HG03432 (cell line): ENCODE measurements around the gene ANGEL2.
"Not testable (repeated sequence)": the region's sequence is repeated elsewhere in the genome, so short reads cannot be mapped to it uniquely, and the experiment has no call there.

Experiments used
- ATAC-seq: cut with Tn5 transposase; IDR thresholded peaks from one replicate; pipeline ENCODE4 v1.9.1; 2021; ENCODE audit warnings: mild to moderate bottlenecking, moderate library complexity; ENCODE audit not compliant: unreplicated experiment

ANGEL2 gene

DNA sequence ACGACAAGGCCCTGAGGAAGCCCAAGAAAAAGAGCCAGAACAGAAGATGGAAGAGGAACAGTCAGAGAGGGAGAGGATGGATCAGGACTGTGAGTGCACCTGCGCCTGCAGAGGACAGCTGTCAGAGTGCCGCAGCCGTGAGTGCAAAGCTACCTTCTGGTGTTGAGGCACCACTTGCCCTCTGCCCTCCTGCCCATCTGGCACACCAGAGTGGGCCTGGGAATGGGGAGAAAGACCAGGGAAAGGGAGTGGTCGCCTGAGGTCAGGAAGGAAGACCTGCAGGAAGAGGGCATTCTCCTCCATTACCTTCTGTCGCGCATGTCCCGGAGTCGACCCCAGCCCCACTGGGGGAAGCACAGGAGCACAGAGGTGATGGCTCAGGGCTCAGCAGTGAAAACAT, 39.1 kb downstream of the ANGEL2 start:
- ATAC-seq, result no peak

DNA sequence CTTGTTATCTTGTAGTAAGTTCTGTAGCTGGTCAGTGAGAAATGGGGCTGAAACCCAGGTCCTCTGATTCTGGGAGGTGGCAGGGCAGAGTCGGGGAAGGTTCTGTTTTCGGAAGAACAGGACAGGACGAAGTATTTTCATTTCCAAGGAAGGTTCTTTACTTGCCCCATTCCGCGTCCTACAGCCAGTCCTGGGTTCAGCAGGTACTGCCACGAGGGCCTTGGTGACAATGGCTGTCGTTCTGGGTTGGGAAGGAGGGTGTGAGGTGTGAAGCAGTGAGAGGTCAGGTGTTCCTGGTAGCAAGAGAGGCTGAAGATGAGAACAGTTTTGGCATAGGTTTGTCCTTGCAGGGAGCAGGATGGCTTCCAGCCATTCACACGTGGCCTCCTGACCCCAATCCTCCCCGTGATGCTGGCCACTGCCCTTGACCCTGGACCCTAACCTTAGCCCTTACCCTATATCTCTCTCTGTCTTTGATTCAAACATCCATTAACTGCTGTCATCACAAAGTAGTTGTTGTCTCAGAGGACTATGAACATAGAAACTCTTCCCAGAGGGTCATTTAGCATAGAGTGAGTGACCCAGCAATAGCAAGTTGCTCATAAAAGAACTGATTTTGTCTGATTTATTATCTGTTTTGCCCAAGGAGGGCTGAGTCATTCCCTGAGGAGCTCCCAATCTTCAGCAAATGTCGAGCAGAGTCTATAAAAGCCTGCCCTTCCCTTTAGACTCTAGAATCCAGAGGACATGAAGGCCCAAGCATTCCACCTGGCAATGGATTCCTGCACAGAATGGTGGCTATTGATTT, 40.4 kb downstream of the ANGEL2 start:
- ATAC-seq, result no peak

DNA sequence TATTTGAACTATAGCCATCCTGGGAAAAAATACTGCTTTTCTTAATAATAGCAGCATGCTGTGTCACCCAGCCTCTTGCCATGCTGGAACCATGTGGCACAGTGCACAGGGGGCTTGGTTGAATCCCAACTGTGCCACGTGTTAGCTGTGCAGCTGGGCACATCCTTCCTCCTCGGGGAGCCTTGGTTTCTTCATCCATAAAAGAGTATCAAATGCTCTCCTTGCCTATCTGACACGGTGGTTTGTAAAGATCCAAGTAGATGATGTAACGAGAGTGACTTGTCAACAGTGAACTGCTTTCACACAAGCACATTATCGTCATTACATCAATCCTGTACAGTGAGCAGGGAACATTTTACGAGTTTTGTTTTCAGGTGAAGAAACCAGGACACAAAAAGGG, 41.0 kb downstream of the ANGEL2 start:
- ATAC-seq, result no peak

DNA sequence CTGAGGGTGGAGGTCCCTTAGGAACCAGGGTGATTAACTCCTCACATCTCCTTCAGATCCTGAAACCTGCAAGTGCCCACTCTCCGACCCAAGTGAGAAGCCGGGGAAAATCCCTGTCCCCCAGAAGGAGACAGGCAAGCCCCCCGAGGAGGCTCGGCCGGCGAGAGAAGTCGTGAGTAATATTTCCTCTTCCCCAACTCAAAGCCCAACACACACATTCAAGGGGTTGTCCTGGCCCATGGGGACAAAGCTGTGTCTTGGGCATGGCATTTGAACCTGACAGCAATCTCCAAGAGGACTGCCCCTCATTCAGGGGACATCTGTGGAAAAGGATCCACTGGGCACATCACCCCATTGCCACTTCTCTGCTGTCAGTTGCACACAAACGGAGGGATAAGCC, 41.8 kb downstream of the ANGEL2 start:
- no peak for ATAC-seq

DNA sequence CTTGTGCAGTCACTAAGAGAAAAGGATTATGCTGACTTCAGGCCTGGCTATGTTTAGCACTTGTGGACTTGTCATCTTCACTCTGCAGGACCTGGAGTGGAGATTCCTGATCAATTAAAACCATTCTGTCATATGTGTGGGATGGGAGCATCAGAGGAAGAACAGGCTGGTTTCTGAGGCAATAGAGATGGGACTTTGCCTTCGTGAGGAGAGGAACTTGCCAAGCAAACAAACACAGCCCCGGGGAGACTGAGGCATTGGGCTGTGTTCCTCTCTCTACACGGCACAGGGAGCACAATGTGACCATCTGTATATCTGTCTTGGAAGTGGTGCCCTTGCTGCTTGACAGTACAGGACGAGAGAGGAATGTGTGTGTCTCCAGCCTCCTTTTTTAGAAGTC, 42.2 kb downstream of the ANGEL2 start:
- ATAC-seq, result no peak

DNA sequence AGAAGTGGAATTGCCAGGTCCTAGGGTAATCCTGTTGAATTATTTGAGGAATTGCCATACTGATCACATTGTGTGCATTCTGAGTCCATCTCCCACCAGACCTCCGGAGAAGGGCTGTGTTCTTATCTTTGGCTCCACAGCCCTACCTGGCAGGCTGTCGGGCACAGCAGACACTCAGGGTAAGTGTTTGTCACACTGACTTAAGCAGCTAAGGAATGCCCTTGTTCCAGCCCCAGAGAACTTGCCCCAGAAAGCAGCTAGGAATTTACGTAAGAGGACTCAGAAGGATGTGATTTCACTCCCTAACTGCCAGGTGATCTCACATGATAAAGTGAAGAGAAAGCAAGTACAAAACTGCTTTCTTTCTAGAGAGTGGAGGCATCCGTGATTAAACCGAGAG, 44.4 kb downstream of the ANGEL2 start:
- no peak for ATAC-seq

DNA sequence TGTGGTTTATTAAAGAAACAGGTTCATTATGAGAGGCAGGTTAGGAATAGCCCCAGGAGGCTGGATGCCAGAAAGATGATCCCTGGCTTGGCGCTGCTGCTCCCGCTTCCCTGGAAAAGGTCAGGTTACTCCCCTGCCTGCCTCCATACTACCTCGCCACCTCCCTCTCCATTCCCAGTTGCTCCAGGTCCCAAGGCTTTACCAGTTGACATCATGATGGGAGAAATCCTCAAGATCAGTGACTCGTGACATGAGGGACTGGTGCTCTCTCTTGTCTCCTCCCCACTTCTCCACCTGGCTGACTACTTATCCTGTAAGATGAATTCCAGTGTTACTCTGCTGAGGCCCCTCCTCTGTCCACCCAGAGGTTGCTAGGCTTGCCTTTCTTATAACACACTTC, 45.6 kb downstream of the ANGEL2 start:
- ATAC-seq, result no peak

DNA sequence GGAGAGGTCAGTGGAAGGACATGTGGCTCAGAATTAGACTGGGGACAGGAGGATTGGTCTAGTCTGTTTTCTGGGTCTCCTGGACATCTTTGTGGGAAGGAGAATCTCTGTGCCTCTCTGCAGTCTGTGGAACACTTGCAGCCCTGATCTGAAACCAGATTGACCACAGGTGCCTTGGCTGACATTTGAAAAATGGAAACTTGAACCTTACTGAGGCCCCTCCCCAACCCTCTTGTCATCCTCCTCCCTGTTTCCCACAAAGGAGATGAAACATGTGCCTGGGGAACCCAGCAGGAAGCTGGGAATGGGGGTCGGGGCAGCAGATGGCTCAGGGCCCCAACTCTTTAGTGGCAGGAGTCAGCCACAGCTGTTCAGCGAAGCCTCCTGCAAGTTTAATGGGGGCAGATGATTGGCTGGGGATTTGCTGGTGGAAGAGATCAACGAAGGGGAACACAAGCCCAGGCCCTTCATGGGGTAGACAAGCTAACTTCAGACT, 47.3 kb downstream of the ANGEL2 start:
- peak; percentile 62 for ATAC-seq

DNA sequence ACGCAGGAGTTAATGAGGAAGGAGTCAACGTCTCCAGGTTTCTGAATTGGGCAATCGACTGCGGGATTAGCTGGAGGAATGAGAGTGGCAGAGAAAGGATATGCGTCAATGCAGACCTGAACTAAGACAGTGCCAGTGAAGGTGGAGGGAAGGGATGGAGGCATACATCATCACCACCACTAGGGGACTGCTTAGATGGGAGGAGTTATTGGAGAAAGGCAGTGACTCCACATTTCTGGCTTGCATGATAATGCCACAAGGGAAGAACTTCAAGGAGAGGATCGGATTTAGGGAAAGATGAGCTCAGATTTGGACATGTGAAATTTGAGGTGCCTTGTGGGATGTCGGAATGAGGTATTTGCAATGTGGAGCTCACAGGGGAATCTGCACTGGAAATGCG, 47.9 kb downstream of the ANGEL2 start:
- peak; percentile 66 for ATAC-seq

DNA sequence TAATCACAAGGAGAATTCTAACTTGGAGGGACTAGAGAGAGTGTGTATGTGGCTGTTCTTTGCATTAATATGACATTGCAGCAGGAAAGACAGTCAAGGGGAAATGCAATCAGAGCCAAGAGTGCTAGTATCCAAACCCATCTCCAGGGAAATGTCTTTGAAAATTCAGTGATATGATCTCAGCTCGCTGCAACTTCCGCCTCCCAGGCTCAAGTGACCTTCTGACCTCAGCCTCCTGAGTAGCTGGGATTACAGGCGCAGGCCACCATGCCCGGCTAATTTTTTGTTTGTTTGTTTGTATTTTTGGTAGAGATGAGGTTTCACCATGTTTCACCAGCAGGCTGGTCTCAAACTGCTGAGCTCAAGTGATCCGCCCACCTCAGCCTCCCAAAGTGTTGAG, 49.1 kb downstream of the ANGEL2 start:
- no peak for ATAC-seq

DNA sequence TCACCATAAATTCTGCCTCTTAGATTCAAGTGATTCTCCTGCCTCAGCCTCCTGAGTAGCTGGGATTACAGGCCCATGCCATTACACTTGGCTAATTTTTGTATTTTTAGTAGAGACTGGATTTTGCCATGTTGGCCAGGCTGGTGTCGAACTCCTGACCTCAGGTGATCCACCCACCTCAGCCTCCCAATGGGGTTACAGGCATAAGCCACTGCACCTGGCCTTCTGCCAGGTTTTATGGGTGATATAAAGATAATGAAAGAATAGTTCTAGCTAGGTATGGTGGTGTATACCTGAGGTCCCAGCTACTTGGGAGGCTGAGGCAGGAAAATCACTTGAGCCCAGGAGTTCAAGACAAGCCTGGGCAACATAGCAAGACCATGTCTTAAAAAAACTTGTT, 50.7 kb downstream of the ANGEL2 start:
- not testable (repeated sequence) for ATAC-seq

DNA sequence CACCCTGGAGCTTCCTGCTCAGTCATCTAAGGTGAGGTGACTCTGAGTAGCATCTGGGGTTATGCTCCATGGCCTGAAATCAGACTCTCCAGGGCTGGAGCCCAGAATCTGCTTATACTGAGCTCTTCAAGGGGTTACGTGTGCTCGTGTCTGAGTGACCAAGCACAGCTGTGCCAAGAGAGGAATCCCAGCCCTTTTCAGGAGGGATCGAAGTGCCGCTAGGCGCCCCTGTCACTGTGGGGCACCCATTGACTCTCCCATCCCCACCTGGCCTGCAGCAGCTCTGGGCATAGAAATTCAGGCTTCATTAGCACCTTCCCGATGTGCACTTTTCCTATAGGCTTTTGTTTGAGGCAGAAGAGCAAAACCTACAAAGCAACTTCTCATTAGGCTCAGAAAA, 51.6 kb downstream of the ANGEL2 start:
- ATAC-seq, result no peak

DNA sequence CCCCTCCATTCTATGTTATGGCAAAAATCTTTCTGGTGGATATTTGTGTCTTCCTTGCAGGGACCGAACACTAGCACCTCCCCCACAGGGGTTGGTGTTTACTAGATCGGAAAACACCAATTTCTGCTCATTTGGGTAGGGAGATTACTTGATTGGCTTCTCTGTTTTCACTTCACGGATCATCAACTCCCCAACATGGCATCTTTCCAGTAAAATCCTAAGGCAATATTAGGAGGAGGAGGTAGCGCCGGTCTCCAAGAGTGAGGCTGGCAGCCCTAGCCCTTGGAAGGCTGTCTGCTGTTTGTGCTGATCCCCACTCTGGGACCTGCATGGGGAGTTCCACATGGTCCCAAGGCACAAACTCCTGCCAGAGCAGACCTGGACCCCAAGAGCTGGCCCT, 53.2 kb downstream of the ANGEL2 start:
- no peak for ATAC-seq

DNA sequence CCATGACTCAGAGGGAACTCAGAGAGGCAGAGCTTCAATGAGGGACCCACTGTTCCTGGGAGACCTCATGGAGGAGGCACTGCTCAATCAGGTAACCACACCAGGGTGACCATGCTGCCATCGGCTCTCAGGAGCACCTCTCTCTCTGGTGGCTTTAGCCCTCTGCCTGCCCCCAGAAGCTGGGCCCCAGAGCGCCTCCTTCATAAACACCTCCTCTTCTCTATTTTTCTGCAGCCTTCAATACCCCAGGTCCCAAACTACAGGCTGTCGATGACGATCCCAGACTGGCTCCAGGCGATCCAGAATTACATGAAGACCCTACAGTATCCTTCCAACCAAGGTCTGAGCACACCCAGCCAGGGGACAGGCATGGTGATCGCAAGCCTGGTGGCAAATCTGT, 54.7 kb downstream of the ANGEL2 start:
- ATAC-seq, result no peak

DNA sequence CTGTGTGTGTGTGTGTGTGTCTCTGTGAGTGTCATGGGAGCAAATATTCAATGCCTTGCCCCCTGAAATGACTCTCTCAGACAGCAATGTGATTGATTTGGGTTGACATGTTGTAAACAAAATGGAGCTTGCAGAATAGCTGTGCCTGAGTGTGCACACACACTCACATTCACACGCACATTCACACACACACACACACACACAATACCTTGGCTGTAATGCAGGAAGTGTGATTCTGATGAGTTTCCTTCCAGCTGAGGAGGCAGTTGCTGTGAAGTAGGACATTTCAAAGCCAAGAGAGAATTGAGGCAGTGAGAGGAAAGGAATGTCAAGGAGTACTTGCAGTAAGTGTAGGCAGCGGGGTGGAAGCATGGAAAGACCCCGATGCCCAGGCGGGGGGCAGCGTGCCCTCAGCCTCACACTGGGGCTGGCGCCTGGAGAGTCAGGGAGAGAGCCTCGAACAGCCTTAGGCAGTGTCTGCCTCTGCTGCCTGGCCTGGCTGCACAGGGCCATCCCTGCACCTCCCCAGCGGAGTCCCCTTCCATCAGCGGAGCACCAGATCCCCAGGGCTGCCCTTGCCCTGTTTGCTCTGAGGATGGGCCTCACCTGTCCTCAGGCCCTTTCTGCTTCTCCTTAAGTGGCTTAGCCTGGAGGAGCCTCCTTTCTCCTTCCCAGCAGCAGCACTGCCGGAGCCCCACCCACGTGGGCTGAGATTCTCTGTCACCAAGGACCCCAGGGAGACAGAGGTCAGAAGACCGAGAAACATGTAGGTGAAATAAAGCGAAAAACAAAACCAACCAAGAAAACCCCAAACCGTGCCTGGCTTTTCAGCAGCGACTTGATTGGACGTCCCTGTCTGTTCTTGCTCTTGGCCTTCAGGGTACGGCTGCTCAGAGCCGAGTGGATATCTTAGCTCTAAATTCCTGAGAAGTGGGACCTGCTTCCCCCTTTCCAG, 56.1 kb downstream of the ANGEL2 start:
- ATAC-seq, result peak; percentile 78

DNA sequence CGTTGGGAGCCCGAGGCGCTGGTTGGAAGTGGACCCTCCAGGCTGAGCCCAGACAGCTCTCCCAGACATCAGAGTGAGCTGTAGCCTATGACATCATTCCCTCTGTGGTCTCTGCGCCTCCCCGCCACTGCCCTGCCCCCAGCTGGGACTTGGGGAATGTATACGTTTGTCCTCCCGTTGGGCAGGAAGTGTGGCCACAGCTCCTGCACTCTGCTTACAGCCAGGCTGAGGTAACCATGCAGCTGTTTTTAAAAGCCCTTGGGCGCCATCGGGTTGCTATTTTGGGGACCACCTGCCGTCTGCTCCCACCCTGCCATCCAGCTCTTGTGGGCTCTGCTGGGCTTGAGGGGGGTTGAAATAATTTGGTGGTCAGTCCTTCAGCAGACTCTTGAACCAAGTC, 57.5 kb downstream of the ANGEL2 start:
- ATAC-seq, result peak; percentile 21

DNA sequence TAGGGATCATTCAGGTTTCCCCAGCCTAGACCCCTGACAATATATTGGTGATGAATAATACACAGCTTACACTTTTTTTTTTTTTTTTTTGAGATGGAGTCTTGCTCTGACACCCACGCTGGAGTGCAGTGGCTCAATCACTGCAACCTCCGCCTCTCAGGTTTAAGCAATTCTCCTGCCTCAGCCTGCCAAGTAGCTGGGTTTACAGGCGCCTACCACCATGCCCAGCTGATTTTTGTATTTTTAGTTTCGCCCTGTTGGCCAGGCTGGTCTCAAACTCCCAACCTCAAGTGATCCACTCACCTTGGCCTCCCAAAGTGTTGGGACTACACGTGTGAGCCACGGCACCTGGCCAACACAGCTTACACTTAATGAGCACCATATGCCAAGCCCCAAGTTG, 58.1 kb downstream of the ANGEL2 start:
- ATAC-seq, result no peak

DNA sequence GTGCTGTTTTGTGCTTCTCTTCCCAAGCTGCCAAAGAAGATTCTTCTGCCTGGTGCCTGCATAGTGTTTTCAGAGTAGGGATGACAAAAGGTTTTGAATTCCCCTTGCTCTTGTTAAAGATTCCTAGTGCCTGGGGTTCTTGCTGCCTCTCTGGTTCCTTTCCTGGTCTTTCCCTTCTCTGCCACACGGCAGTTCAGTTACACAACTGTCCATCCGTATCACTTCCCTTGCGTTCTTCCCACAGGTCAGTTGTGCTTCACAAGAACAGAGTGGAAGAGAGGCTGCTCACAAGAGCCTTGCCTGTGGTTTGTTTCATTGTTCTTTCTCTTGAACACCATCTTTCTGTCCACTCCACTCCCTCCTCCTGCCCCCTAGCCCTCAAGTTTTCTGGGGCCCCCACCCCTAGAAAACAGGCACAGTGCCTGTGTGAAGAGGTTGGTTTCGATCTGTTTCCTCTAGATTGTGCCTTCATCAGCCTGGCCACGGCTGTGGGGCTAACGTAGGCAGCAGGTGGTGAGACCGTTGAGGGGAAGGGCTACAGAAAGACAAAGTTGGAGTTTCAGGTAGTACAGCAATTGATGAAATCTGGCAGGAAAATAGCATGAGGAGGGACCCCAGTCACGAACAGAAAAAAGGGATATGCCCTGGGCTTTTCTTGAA, 59.6 kb downstream of the ANGEL2 start:
- no peak for ATAC-seq

DNA sequence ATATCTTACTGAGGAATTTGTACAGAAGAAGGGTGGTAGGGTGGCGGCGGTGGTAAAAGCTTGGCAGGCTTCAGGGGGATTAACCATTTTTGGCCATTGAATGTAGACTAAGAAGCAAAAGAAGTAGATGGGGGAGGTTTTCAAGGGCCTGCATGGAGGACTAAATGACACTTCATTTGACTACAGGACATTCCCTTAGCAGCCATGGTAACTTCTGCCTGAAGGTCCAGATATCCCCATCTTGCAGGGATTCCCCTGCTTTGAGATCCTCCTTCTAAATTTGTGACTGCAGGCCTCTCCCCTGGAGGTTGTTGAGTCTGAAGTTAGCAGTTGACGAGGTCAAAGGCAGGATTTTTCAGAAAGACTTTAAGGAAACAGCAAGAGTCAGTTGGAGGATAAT, 60.6 kb downstream of the ANGEL2 start:
- ATAC-seq, result no peak

DNA sequence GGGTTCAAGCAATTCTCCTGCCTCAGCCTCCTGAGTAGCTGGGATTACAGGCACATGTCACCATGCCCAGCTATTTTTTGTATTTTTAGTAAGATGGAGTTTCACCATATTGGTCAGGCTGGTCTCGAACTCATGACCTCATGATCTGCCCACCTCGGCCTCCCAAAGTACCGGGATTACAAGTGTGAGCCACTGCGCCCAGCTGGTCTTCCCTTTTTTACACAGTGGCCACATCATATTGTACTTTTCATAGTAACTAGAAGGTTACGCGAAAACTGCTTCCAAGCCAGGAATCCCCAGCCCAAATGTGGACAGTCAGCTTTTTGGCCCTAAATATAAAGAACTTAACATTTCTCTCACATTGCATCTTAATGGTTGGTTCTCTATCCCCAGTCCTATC, 61.2 kb downstream of the ANGEL2 start:
- ATAC-seq, result no peak

DNA sequence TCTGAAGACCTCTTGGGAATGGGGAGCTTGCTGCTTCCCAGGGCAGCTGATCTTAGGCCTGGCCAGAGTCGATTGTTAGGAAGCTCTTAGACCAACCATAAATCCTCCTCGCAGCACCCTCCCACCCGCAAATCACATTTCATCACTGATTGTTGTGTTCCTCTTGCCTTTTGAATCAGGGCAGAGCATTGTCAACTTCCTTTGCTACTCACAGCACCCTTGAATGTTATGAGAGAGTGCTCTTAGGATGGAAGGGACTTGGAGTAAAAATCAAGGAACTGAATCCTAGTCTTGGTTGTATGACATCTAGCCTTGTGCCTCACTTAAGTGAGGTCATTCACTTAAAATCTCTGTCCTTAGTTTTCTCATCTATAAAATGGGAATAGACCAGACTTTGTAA, 62.3 kb downstream of the ANGEL2 start:
- no peak for ATAC-seq

DNA sequence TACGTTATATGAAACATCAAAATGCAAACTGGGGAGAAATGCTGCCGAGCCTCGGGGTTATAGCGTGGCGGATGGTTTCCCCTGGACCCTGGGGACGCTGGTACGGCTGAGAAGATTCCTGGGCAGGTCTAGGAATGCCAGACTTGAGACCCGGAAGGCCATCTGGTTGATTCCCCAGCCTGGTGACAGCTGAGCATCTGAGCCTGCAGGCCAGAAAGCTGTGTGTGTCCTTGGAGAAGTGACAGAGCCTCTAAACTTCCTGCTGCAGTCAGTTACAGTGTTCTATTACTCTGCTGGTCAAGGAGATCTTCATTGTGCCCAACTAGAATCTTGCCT, 63.1 kb downstream of the ANGEL2 start:
- ATAC-seq, result no peak
